IMR-90 (cell line): ENCODE measurements around the gene PITX2. TPM values are rescaled to one million over a fixed set of nuclear protein-coding genes. Genes with fewer than 3 reads are reported as not detected.

Source experiments
- ATAC-seq: fragments of 200-7000 bp; cut with Tn5 transposase; 2 replicates; pipeline ENCODE4 v1.9.1; 2020; ENCODE audit warnings: low read depth, mild to moderate bottlenecking, moderate library complexity
- BruUV-seq: library from RNA; stranded (reverse); fragments of 400-500 nt; replicated peaks from 2 replicates; lab custom pipeline; 2021; lab: Mats Ljungman, UMichigan
- CTCF ChIA-PET: fragments of 300-600 bp; formaldehyde crosslinking; extraction: SDS; loops from one replicate; lab custom pipeline; 2021; ENCODE audit warnings: antibody characterized with exemption; lab: Yijun Ruan, JAX
- POLR2A ChIA-PET: fragments of 300-600 bp; sonication (Branson Sonifier 250); formaldehyde crosslinking; loops from one replicate; lab custom pipeline; 2022; ENCODE audit warnings: antibody characterized with exemption; ENCODE audit not compliant: unreplicated experiment; lab: Charles Lee
- DNase-seq: peaks from one replicate; pipeline ENCODE4 v3.0.0; 2013
- H2AFZ ChIP-seq: replicated peaks from 2 replicates; pipeline ENCODE3; 2013; ENCODE audit warnings: low read length, mild to moderate bottlenecking; ENCODE audit not compliant: poor library complexity
- H2AK5ac ChIP-seq: 2 replicates; pipeline ENCODE4 v1.6.1; 2013; ENCODE audit warnings: low read depth, low read length, inconsistent platforms
- H2AK9ac ChIP-seq: replicated peaks from 2 replicates; pipeline ENCODE3; 2013; ENCODE audit warnings: mild to moderate bottlenecking, low read depth, low read length, moderate library complexity; ENCODE audit not compliant: poor library complexity
- H2BK120ac ChIP-seq: 2 replicates; pipeline ENCODE4 v1.6.1; 2013; ENCODE audit warnings: low read depth, low read length, inconsistent platforms
- H2BK15ac ChIP-seq: 3 replicates; pipeline ENCODE4 v1.6.1; 2013; ENCODE audit warnings: low read depth, low read length, inconsistent platforms
- H2BK20ac ChIP-seq: 2 replicates; pipeline ENCODE4 v1.6.1; 2013; ENCODE audit warnings: low read depth, mild to moderate bottlenecking, inconsistent platforms, low read length, moderate library complexity
- H2BK5ac ChIP-seq: 2 replicates; pipeline ENCODE4 v1.6.1; 2013; ENCODE audit warnings: mild to moderate bottlenecking, low read depth, low read length, inconsistent platforms; ENCODE audit not compliant: poor library complexity, severe bottlenecking
- H3K14ac ChIP-seq: replicated peaks from 2 replicates; pipeline ENCODE4 v1.6.1; 2013; ENCODE audit warnings: low read depth, low read length, inconsistent platforms
- H3K18ac ChIP-seq: 2 replicates; pipeline ENCODE4 v1.6.1; 2013; ENCODE audit warnings: low read depth, low read length, control low read depth
- H3K23ac ChIP-seq: 2 replicates; pipeline ENCODE4 v1.6.1; 2013; ENCODE audit warnings: low read depth, low read length, inconsistent platforms
- H3K27ac ChIP-seq: 2 replicates; pipeline ENCODE4 v1.5.1; 2013; ENCODE audit warnings: mild to moderate bottlenecking, control low read depth, low read length; ENCODE audit not compliant: insufficient read depth
- H3K27me3 ChIP-seq: 2 replicates; pipeline ENCODE4 v1.6.1; 2013; ENCODE audit warnings: low read length; ENCODE audit not compliant: control insufficient read depth, insufficient read depth
- H3K36me3 ChIP-seq: 2 replicates; pipeline ENCODE4 v1.6.1; 2013; ENCODE audit warnings: low read length, mixed read lengths; ENCODE audit not compliant: control insufficient read depth, insufficient read depth
- H3K4ac ChIP-seq: 2 replicates; pipeline ENCODE4 v1.6.1; 2013; ENCODE audit warnings: low read depth, low read length, inconsistent platforms
- H3K4me1 ChIP-seq: 2 replicates; pipeline ENCODE4 v1.6.1; 2013; ENCODE audit warnings: low read length, mixed read lengths; ENCODE audit not compliant: control insufficient read depth, insufficient read depth
- H3K4me2 ChIP-seq: 2 replicates; pipeline ENCODE4 v1.6.1; 2013; ENCODE audit warnings: low read depth, mild to moderate bottlenecking, control low read depth, low read length, moderate library complexity
- H3K4me3 ChIP-seq: 2 replicates; pipeline ENCODE4 v1.5.1; 2013; ENCODE audit warnings: low read depth, mild to moderate bottlenecking, control low read depth, low read length, moderate library complexity; ENCODE audit not compliant: insufficient read depth
- H3K56ac ChIP-seq: 2 replicates; pipeline ENCODE4 v1.6.1; 2013; ENCODE audit warnings: low read length, inconsistent platforms; ENCODE audit not compliant: insufficient read depth; ENCODE audit errors: extremely low read depth
- H3K79me1 ChIP-seq, 2 experiments: 2 replicates each; pipeline ENCODE4 v1.6.1; 2013; ENCODE audit warnings: low read length in 2 of 2, inconsistent platforms in 1 of 2, low read depth in 1 of 2
- H3K9ac ChIP-seq: 2 replicates; pipeline ENCODE4 v1.6.1; 2013; ENCODE audit warnings: low read depth, low read length, control low read depth
- H3K9me1 ChIP-seq: 2 replicates; pipeline ENCODE4 v1.6.1; 2013; ENCODE audit warnings: low read length, inconsistent platforms; ENCODE audit not compliant: insufficient read depth
- H3K9me3 ChIP-seq: 2 replicates; pipeline ENCODE4 v1.6.1; 2013; ENCODE audit warnings: low read length; ENCODE audit not compliant: control insufficient read depth, insufficient read depth
- H4K20me1 ChIP-seq: 2 replicates; pipeline ENCODE4 v1.6.1; 2013; ENCODE audit warnings: low read length, inconsistent platforms; ENCODE audit not compliant: insufficient read depth
- H4K5ac ChIP-seq: 2 replicates; pipeline ENCODE4 v1.6.1; 2013; ENCODE audit warnings: mild to moderate bottlenecking, low read depth, low read length, control low read depth
- H4K8ac ChIP-seq, 2 experiments: 2 replicates each; pipeline ENCODE4 v1.6.1; 2013; ENCODE audit warnings: low read depth in 2 of 2, low read length in 2 of 2, control low read depth in 1 of 2, inconsistent platforms in 1 of 2
- H4K91ac ChIP-seq: 2 replicates; pipeline ENCODE4 v1.6.1; 2013; ENCODE audit warnings: low read depth, low read length, inconsistent platforms; ENCODE audit not compliant: insufficient read depth
- BHLHE40 ChIP-seq: fragments of 150-350 bp; IDR thresholded peaks from 2 replicates; pipeline ENCODE4 v1.6.1; 2016; ENCODE audit warnings: mild to moderate bottlenecking, low read depth, low read length
- CEBPB ChIP-seq: IDR thresholded peaks from 2 replicates; pipeline ENCODE4 v1.6.1; 2012; ENCODE audit warnings: low read depth, low read length, improper control_type of control experiment
- CHD1 ChIP-seq: IDR thresholded peaks from 2 replicates; pipeline ENCODE4 v1.6.1; 2012; ENCODE audit warnings: low read depth, low read length, improper control_type of control experiment
- CTCF ChIP-seq: conservative IDR thresholded peaks from 2 replicates; pipeline ENCODE4 v1.5.1; 2012; ENCODE audit warnings: mild to moderate bottlenecking, low read depth, low read length, improper control_type of control experiment
- FOS ChIP-seq: fragments of 150-350 bp; IDR thresholded peaks from 2 replicates; pipeline ENCODE4 v1.6.1; 2016; ENCODE audit warnings: low read depth, low read length
- MAFK ChIP-seq: IDR thresholded peaks from 2 replicates; pipeline ENCODE4 v1.6.1; 2012; ENCODE audit warnings: low read depth, low read length, improper control_type of control experiment
- MAZ ChIP-seq: IDR thresholded peaks from 2 replicates; pipeline ENCODE4 v1.6.1; 2012; ENCODE audit warnings: low read depth, mild to moderate bottlenecking, low read length, improper control_type of control experiment, moderate library complexity, borderline replicate concordance
- MXI1 ChIP-seq: IDR thresholded peaks from 2 replicates; pipeline ENCODE4 v1.6.1; 2012; ENCODE audit warnings: low read depth, mild to moderate bottlenecking, low read length, moderate library complexity, borderline replicate concordance
- POLR2A ChIP-seq: IDR thresholded peaks from 2 replicates; pipeline ENCODE4 v1.6.1; 2012; ENCODE audit warnings: mild to moderate bottlenecking, low read depth, low read length
- RAD21 ChIP-seq: IDR thresholded peaks from 2 replicates; pipeline ENCODE4 v1.6.1; 2012; ENCODE audit warnings: low read length, improper control_type of control experiment
- RCOR1 ChIP-seq: IDR thresholded peaks from 2 replicates; pipeline ENCODE4 v1.6.1; 2012; ENCODE audit warnings: mild to moderate bottlenecking, low read length, improper control_type of control experiment; ENCODE audit not compliant: insufficient replicate concordance
- RFX5 ChIP-seq: IDR thresholded peaks from 2 replicates; pipeline ENCODE4 v1.8.0; 2012; ENCODE audit warnings: low read depth, mild to moderate bottlenecking, low read length, moderate library complexity
- SMC3 ChIP-seq: fragments of 150-350 bp; IDR thresholded peaks from 2 replicates; pipeline ENCODE4 v1.6.1; 2016; ENCODE audit warnings: low read depth, mild to moderate bottlenecking, antibody characterized with exemption, low read length, moderate library complexity
- USF2 ChIP-seq: fragments of 150-350 bp; IDR thresholded peaks from 2 replicates; pipeline ENCODE4 v1.6.1; 2017; ENCODE audit warnings: mild to moderate bottlenecking, antibody characterized with exemption, low read length, low read depth
- WGBS, 2 experiments: methylation state at CpG; one replicate each; pipeline versions ENCODE4 v1.1.5 to v1.1.7; 2013; ENCODE audit warnings: missing lambda C conversion rate in 2 of 2; ENCODE audit not compliant: insufficient read length in 1 of 2; ENCODE audit errors: extremely low coverage in 2 of 2; 5-methylcytosine and 5-hydroxymethylcytosine counted together
- dilution Hi-C: fragments of 300-500 bp; cut with HindIII; formaldehyde crosslinking; loops from one replicate; pipeline ENCODE4 v1.14.3; 2018; ENCODE audit warnings: low sequenced_read_pairs; ENCODE audit not compliant: unreplicated experiment
- in situ Hi-C: fragments of 300-500 bp; cut with MboI; formaldehyde crosslinking; loops from 3 replicates; pipeline ENCODE4 v1.14.3; 2019; ENCODE audit warnings: low sequenced_read_pairs, inconsistent platforms, mixed read lengths
- intact Hi-C: fragments of 100-400 bp; cut with micrococcal nuclease; formaldehyde crosslinking; loops from 2 replicates; pipeline ENCODE4 v1.10.0; 2022
- polyA plus RNA-seq, 3 experiments: library from polyadenylated mRNA; depleted of rRNA; stranded (reverse); fragments of >200 nt; gene quantifications; 2 replicates each; pipeline ENCODE4 v1.2.3, GENCODE V29; 2012; ENCODE audit warnings: low replicate concordance in 1 of 3
- total RNA-seq: library from RNA; depleted of rRNA; stranded (reverse); fragments of >200 nt; gene quantifications from 2 replicates; pipeline ENCODE4 v1.2.3, GENCODE V29; 2012
- TF ChIP-seq, protein P1 (sequence below): fragments of 150-350 bp; IDR thresholded peaks from 2 replicates; pipeline ENCODE4 v1.6.1; 2016; ENCODE audit warnings: low read depth, mild to moderate bottlenecking, low read length, moderate library complexity, borderline replicate concordance

The PITX2 gene
- total and polyA plus RNA-seq, 2 of the 4 experiments (the other 2 are of a cell fraction), result 3.0 to 6.3 TPM

DNA sequence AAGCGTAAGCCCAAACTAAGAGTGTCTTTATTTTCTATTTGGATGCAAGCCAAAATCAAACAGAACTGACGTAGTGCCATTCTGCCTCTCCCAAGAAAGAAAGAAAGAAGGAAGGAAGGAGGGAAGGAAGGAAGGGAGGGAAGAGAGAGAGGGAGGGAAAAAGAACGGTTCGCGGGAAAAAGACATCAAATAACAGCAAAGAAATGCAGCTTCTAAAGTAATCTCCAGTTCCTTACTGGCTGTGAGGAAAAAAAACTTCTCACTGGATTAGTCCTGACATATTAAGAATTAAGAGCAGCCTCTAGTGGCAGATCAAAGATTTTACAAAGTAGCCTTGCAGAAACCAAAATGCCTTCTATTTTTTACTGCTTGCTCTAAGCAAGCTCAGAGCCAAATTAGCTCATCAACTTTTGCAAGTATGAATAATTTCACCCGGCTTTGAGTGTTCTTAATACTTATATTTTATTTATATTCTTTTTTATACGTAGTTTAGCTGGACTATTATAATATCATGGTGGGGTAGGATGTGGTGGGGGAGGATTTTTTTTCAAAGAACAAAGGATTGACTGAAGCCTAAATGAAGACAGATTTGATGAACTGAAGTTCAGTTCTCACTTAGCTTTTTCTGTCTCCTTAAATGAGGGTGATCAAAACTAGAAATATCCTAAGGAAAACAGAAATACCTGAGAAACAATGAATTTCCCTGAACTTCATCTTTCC, 36.6 kb downstream of the PITX2 start:
- Histone ChIP-seq H3K9me3 (no peaks in the 10 kb centered on the region), H2BK20ac (no peak overlapping the region), H3K27me3 (no peaks in the 10 kb centered on the region), H3K23ac (no peak overlapping the region), H3K14ac (no peak overlapping the region), H4K91ac (no peak overlapping the region), H2BK5ac (no peak overlapping the region), H2BK120ac (no peak overlapping the region), H3K56ac (no peak overlapping the region), H3K79me1 (no peaks in the 10 kb centered on the region), H3K27ac (no peak overlapping the region), H3K36me3 (no peaks in the 10 kb centered on the region), H3K4me1 (no peaks in the 10 kb centered on the region), H3K9ac (no peak overlapping the region), H2AFZ (no peak overlapping the region), H2BK15ac (no peak overlapping the region), H2AK9ac (no peak overlapping the region), H4K8ac (no peak overlapping the region), H4K5ac (no peak overlapping the region), H3K4ac (no peak overlapping the region), H3K4me2 (peak overlapping the region; percentile 83; the same call in 1 of the 2 replicates), H3K9me1 (no peaks in the 10 kb centered on the region), H3K18ac (no peak overlapping the region), H3K4me3 (no peak overlapping the region; the same call in 1 of the 2 replicates), H2AK5ac (no peak overlapping the region), H4K20me1 (no peaks in the 10 kb centered on the region)
- DNase-seq (peak; percentile 69), ATAC-seq (peak; percentile 91)
- POLR2A ChIA-PET, result no interaction called here
- CTCF ChIA-PET, result interaction anchor here (0.6 to 1.2 kb wide), 4 partner anchors 12 to 141 kb away, joined by 3 to 6 read pairs (median 3); no protein-coding TSS in a partner anchor
- intact Hi-C loops, result no loop called here
- no TSS peak for BruUV-seq
- dilution Hi-C loops, result no loop called here
- WGBS, 2 experiments, result no CpG with 5 or more reads among the region's 7 CpGs
- in situ Hi-C loops, result no loop called here
- TF ChIP-seq SMC3 (no peak), FOS (no peak), USF2 (no peak), POLR2A (no peak), RCOR1 (no peak), CHD1 (no peak), RFX5 (no peak), RAD21 (peak; percentile 32), MXI1 (no peak), CTCF (peak; percentile 57), MAFK (no peak), MAZ (no peak), BHLHE40 (no peak), CEBPB (no peak)
- TF ChIP-seq, protein P1, sequence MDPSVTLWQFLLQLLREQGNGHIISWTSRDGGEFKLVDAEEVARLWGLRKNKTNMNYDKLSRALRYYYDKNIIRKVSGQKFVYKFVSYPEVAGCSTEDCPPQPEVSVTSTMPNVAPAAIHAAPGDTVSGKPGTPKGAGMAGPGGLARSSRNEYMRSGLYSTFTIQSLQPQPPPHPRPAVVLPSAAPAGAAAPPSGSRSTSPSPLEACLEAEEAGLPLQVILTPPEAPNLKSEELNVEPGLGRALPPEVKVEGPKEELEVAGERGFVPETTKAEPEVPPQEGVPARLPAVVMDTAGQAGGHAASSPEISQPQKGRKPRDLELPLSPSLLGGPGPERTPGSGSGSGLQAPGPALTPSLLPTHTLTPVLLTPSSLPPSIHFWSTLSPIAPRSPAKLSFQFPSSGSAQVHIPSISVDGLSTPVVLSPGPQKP, result no peak
